UCSD-AML1 (cell line): ENCODE results near the gene QSOX2.
"Not testable (repeated sequence)": the region's sequence is repeated elsewhere in the genome, so short reads cannot be mapped to it uniquely, and the experiment has no call there.

Source experiments
- DNase-seq: peaks from one replicate; lab custom pipeline; 2025; ENCODE audit not compliant: unreplicated experiment; lab: John Stamatoyannopoulos, UW

Gene QSOX2

DNA sequence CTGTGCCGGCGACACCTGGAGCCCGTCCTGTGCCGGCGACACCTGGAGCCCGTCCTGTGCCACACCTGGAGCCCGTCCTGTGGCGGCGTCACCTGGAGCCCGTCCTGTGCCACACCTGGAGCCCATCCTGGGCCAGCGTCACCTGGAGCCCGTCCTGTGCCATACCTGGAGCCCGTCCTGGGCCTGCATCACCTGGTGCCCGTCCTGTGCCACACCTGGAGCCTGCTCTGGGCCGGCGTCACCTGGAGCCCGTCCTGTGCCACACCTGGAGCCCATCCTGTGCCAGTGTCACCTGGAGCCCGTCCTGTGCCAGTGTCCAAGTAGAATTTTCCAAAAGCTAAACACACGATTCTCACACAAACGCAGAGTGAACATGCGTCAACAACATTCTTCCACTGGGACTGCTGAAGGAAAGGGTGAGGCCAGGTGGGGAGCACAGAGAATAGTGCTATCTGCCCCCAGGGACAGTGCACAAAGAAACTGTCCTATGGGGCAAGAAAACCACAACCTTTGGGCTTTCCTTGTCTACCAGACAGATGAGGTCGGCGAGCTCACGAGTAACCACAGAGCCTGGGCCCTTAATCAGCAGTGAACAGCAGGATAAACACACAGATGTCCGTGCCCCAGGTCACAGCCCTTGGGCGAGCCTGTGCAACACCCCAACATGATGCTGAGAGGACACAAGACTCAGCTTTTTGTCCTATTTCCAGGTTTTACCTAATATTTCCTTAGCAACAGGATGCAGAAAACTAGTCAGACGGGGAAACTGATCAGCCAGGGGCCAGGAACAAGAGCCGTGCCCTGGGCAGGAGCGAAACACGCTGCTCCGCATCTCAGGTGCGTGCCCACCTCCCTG lies 7.9 kb downstream of the QSOX2 start:
- DNase-seq, result no peak

DNA sequence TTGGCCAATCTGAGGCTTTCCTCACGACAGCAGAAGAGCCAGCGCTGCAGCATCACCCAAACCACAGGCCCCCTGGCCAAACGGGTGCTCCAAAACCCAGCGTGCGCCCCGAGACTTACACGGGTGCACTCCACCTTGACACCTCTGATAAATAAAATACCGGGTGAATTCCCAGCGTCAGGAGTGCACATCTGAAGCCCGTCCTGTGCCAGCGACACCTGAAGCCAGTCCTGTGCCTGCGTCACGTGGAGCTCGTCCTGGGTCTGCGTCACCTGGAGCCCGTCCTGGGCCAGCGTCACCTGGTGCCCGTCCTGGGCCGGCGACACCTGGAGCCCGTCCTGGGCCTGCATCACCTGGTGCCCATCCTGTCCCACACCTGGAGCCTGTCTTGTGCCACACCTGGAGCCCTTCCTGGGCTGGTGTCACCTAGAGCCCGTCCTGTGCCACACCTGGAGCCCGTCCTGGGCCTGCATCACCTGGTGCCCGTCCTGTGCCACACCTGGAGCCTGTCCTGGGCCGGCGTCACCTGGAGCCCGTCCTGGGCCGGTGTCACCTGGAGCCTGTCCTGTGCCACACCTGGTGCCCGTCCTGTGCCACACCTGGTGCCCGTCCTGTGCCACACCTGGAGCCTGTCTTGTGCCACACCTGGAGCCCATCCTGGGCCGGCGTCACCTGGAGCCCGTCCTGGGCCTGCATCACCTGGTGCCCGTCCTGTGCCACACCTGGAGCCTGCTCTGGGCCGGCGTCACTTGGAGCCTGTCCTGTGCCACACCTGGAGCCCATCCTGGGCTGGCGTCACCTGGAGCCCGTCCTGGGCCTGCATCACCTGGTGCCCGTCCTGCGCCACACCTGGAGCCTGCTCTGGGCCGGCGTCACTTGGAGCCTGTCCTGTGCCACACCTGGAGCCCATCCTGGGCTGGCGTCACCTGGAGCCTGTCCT lies 8.9 kb downstream of the QSOX2 start:
- DNase-seq, result not testable (repeated sequence)

- DNase-seq, result no peak
Measured at GRCh38 chr9:136235709-136236455, 9.7 kb downstream of the QSOX2 start.

GRCh38 chr9:136235171-136235570 lies 10.4 kb downstream of the QSOX2 start:
- no peak for DNase-seq

GRCh38 chr9:136234597-136234996 lies 11.0 kb downstream of the QSOX2 start:
- DNase-seq, result no peak

GRCh38 chr9:136233868-136234267 lies 11.7 kb downstream of the QSOX2 start:
- no peak for DNase-seq

DNA sequence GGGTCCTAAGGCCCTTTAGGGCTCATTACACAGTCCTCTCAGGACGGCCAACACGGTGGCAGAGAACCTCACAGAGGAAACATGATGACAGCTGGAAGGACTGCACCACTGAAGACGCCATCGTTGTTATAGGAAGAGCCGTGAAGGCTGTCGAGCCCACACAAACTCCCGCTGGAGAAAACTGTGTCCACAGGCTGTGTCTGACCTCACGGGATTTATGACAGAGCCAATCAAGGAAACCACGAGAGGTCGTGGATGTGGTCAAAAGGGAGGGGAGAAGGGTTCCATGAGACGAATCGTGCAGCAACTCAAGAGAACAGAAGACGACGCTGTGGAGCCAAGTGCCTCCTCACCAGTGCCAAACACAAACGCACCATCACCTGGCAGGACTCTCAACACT lies 12.2 kb downstream of the QSOX2 start:
- peak; percentile 55 for DNase-seq

GRCh38 chr9:136232969-136233368 lies 12.6 kb downstream of the QSOX2 start:
- no peak for DNase-seq

GRCh38 chr9:136231478-136232297 lies 13.9 kb downstream of the QSOX2 start:
- peak; percentile 56 for DNase-seq

DNA sequence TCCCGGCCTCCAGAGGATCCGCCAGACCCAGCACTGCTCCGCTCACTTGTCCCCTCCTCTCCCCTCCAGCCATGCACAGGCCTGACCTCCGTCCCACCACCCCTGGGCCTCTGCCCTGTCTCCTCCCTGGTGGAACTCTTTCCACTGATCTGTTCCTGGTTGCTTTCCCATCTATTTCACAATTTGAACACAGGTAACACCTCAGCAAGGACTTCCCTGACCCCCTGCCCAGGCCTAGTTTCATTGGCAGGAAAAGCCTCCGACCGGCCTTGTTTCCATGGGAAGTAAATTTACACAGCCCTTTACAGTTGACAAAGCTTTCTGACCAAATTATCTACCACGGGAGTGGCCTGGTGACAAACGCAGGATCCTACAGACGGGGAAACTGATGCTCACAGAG lies 14.8 kb downstream of the QSOX2 start:
- DNase-seq, result no peak

DNA sequence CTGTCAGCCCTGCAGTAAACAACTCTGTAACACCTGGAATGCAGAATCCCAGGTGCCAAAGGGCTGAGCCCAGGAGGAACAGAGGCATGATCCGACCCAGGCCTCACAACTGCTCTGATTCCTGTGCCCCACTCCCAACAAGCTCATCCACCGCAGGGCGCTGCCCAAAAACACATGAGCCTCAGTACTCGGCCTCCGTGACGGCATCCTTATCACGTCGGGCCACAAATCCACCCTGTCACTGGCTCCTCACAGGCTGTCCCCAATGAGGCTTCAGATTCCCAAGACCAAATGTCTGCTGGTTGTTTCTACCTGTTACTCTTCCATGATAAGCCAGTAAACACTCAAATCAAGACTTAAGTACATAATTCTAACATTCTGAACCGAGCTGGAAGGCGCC lies 15.2 kb downstream of the QSOX2 start:
- DNase-seq, result no peak

GRCh38 chr9:136229096-136230065 lies 16.2 kb downstream of the QSOX2 start:
- DNase-seq, result no peak

DNA sequence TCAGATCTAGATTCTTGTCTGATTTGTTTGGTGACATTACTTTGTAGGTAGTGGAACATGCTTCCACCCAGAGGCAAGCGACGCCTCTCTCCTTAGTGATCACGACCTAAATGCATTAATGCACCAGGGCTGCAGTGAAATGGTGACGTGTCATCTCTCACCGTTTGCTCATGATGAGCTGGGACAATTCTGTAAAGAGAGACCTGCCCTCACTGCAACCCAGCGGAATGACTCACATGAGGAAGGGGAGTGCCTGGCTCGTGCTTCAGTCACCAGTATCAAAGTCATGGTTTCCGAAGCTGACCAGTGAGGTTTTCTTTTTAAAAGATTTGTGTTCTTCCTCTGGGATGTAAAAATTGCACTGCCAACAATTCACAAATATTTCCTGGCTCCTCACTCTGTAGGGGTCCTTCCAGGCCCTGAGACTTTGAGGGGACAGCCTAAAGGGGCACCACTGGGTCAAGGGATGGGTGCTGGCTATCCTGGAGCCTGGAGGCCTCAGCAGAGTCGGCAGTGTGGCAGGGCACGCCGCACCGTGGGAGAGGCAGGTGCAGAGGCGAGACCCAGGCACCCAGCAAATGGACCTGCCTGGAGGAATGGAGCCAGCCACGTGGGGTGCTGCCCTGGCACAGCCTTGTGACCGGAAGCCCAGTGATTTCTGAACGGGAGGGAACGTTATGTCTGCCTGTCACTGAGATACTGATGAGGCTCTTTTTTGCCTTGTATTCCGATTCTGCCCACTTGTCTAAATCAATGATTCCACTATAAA lies 17.3 kb downstream of the QSOX2 start:
- no peak for DNase-seq

- DNase-seq, result no peak
Measured at GRCh38 chr9:136226680-136227407, 18.8 kb downstream of the QSOX2 start.

DNA sequence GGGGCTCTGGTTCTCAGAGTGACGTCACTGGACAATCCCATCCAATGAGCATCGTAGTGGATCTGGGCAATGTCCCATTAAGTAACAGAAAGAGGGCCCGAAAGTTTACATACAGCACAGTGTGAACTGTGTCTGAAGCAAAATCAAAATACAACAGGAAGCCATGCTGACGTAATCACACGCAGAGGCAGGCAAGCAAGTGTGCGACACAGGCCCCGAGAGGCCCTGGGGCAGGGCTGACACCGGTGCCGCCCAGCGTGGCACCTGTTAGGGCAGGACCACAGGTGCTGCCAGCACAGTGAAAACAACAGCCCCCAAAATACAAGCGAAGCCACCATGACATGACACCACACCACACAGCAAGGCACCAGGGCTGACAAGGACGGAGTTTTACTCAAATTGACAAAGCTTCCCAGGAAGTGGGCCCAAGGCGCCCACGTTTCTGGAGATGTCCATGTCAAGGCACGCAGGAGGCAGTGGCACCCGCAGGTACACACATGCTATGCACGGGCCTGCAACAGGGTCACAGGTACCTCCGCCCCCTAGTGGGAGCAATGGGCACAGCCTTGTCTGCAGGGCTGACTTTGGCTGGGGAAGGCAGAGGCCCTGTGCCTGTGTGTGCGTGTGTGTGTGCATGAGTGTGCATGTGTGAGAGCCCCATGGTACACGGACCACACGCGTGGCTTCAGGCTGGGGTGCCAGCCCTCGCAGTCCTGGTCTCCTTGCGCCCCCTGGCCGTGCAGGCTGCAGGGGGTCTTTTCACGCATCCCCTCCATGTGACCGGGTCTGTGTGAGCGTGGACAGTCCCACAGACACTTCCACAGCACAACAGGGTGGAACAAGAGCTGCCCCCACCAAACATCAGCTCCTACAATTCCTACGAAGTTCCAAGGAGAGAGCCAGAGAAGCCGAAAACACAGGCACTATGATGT lies 19.6 kb downstream of the QSOX2 start:
- peak; percentile 57 for DNase-seq

GRCh38 chr9:136225366-136225747 lies 20.3 kb downstream of the QSOX2 start:
- no peak for DNase-seq
